Activated effector memory CD4-positive, alpha-beta T cell treated with anti-CD3 and anti-CD28 coated beads, Interleukin-2, amount 50 U/mL, for 16 hours (primary cell): ENCODE data around the gene IL10RB.

ENCODE experiments used
- DNase-seq: peaks from one replicate; pipeline ENCODE4 v3.0.0-alpha.2; 2020

The IL10RB gene

GRCh38 chr21:33339918-33340317 is 73.8 kb downstream of the IL10RB start:
- DNase-seq = no peak

GRCh38 chr21:33345751-33346238 is 79.6 kb downstream of the IL10RB start:
- no peak for DNase-seq
